HepG2 (cell line): ENCODE data around the gene COX10. TPM values are rescaled to one million over a fixed set of nuclear protein-coding genes. Genes with fewer than 3 reads are reported as not detected.

Source experiments
- ATAC-seq: fragments of 200-7000 bp; cut with Tn5 transposase; 3 replicates; pipeline ENCODE4 v1.9.1; 2020; ENCODE audit warnings: mild to moderate bottlenecking, moderate library complexity
- BruUV-seq: library from RNA; stranded (reverse); fragments of 400-500 nt; replicated peaks from 2 replicates; lab custom pipeline; 2021; lab: Mats Ljungman, UMichigan
- CTCF ChIA-PET: fragments of 300-600 bp; formaldehyde crosslinking; extraction: SDS; loops from one replicate; lab custom pipeline; 2021; ENCODE audit warnings: low total read pairs, inconsistent platforms, low intra/inter-chr PET ratio; lab: Yijun Ruan, JAX
- POLR2A ChIA-PET: fragments of 350-600 bp; sonication (Branson Sonifier 250); formaldehyde crosslinking; loops from one replicate; lab custom pipeline; 2020; ENCODE audit warnings: antibody characterized with exemption, inconsistent platforms; lab: Yijun Ruan, JAX
- DNase-seq: peaks from one replicate; pipeline ENCODE4 v3.0.0-alpha.2; 2015; ENCODE audit warnings: low spot score
- FAIRE-seq: peaks from 3 replicates; lab custom pipeline; 2011; peaks lifted over from hg19 to GRCh38; lab: Jason Lieb, UNC
- H2AFZ ChIP-seq: one replicate; pipeline ENCODE4 v1.6.1; 2011; ENCODE audit warnings: low read length, inconsistent platforms
- H3K27ac ChIP-seq: fragments of 300-600 bp; 3 replicates; pipeline ENCODE4 v1.8.0; 2011; ENCODE audit warnings: mixed run types, mild to moderate bottlenecking, mixed read lengths, low read length, inconsistent platforms; ENCODE audit not compliant: insufficient read depth; ENCODE audit errors: extremely low read length
- H3K27me3 ChIP-seq, 2 experiments: fragments of 200-600 bp in 1 of 2; 2 replicates in 1 of 2; 3 replicates in 1 of 2; pipeline versions ENCODE4 v1.6.0 to v1.8.0; 2011; ENCODE audit warnings: low read length in 2 of 2, mild to moderate bottlenecking in 2 of 2, moderate library complexity in 2 of 2, inconsistent platforms in 1 of 2; ENCODE audit not compliant: insufficient read depth in 2 of 2, control insufficient read depth in 1 of 2
- H3K36me3 ChIP-seq, 2 experiments: fragments of 200-600 bp in 1 of 2; replicated peaks in 1 of 2; 2 replicates in 1 of 2; 3 replicates in 1 of 2; pipeline versions ENCODE4 v1.5.1 to v1.8.0; 2011; ENCODE audit warnings: low read length in 2 of 2, inconsistent platforms in 1 of 2; ENCODE audit not compliant: insufficient read depth in 2 of 2, control insufficient read depth in 1 of 2
- H3K4me1 ChIP-seq: 2 replicates; pipeline ENCODE4 v1.5.1; 2012; ENCODE audit warnings: low read length, inconsistent platforms; ENCODE audit not compliant: insufficient read depth
- H3K4me2 ChIP-seq: 2 replicates; pipeline ENCODE4 v1.6.0; 2011; ENCODE audit warnings: low read depth, low read length, inconsistent platforms
- H3K4me3 ChIP-seq, 3 experiments: fragments of 200-600 bp in 1 of 3; sonication (generic), shearing (Covaris generic) in 1 of 3; replicated peaks in 1 of 3; 2 replicates each; pipeline ENCODE4 v1.5.1; 2011 to 2016; ENCODE audit warnings: low read length in 3 of 3, inconsistent platforms in 2 of 3, low read depth in 2 of 3, mild to moderate bottlenecking in 2 of 3, control low read depth in 1 of 3, mixed read lengths in 1 of 3; ENCODE audit not compliant: insufficient read depth in 1 of 3
- H3K79me2 ChIP-seq: one replicate; pipeline ENCODE4 v1.6.1; 2011; ENCODE audit warnings: low read length, inconsistent platforms; ENCODE audit not compliant: insufficient read depth
- H3K9ac ChIP-seq: 2 replicates; pipeline ENCODE4 v1.6.0; 2011; ENCODE audit warnings: mild to moderate bottlenecking, low read depth, low read length, inconsistent platforms; ENCODE audit not compliant: insufficient read depth
- H3K9me3 ChIP-seq: 2 replicates; pipeline ENCODE4 v1.5.1; 2012; ENCODE audit warnings: mild to moderate bottlenecking, low read length
- H4K20me1 ChIP-seq: 2 replicates; pipeline ENCODE4 v1.6.0; 2011; ENCODE audit warnings: inconsistent platforms, mild to moderate bottlenecking, low read length, moderate library complexity; ENCODE audit not compliant: insufficient read depth
- BCL6 ChIP-seq: IDR thresholded peaks from 2 replicates; pipeline ENCODE4 v1.6.1; 2016; ENCODE audit warnings: missing genetic modification reagents, missing compliant biosample characterization
- GFI1 ChIP-seq: sonication (generic); formaldehyde crosslinking; IDR thresholded peaks from 2 replicates; pipeline ENCODE4 v1.5.0; 2020; ENCODE audit warnings: missing genetic modification reagents, mild to moderate bottlenecking, borderline replicate concordance
- MAF1 ChIP-seq: sonication (generic); formaldehyde crosslinking; IDR thresholded peaks from 2 replicates; pipeline ENCODE4 v1.5.0; 2020; ENCODE audit warnings: missing genetic modification reagents, borderline replicate concordance
- PAWR ChIP-seq: sonication (generic); formaldehyde crosslinking; IDR thresholded peaks from 2 replicates; pipeline ENCODE4 v1.4.0; 2020; ENCODE audit warnings: missing genetic modification reagents, mild to moderate bottlenecking, borderline replicate concordance
- ZBTB1 ChIP-seq: sonication (generic); formaldehyde crosslinking; IDR thresholded peaks from 2 replicates; pipeline ENCODE4 v1.4.0; 2020; ENCODE audit warnings: missing genetic modification reagents, borderline replicate concordance
- ZNF121 ChIP-seq: sonication (generic); formaldehyde crosslinking; IDR thresholded peaks from 2 replicates; pipeline ENCODE4 v1.5.0; 2020; ENCODE audit warnings: mild to moderate bottlenecking, missing genetic modification reagents
- ZNF441 ChIP-seq: sonication (generic); formaldehyde crosslinking; IDR thresholded peaks from 2 replicates; pipeline ENCODE4 v1.7.0; 2021; ENCODE audit warnings: missing genetic modification reagents, borderline replicate concordance
- ZNF747 ChIP-seq: sonication (generic); formaldehyde crosslinking; IDR thresholded peaks from 2 replicates; pipeline ENCODE4 v1.8.1; 2023; ENCODE audit warnings: missing genetic modification reagents, mild to moderate bottlenecking, borderline replicate concordance
- WGBS: methylation state at CpG from one replicate; pipeline ENCODE4 v1.1.6; 2017; ENCODE audit warnings: low lambda C conversion rate; 5-methylcytosine and 5-hydroxymethylcytosine counted together
- in situ Hi-C: cut with HindIII; loops from 2 replicates; pipeline ENCODE4 v1.10.0; 2017; ENCODE audit warnings: low pct_unique_long_range_greater_than_20kb; ENCODE audit not compliant: extremely low pct_ligation_motif_present
- intact Hi-C: fragments of 100-400 bp; cut with micrococcal nuclease; formaldehyde crosslinking; loops from one replicate; pipeline ENCODE4 v1.10.0; 2022; ENCODE audit not compliant: unreplicated experiment
- polyA plus RNA-seq, 8 experiments: library from polyadenylated mRNA; depleted of rRNA in 3 of 8; stranded (reverse) in 7 of 8; unstranded in 1 of 8; fragments of >200 nt; fragmentation: Illumina TruSeq in 4 of 8; extraction: Trizol in 4 of 8; gene quantifications; 2 replicates each; pipeline versions ENCODE4 v1.2.1 to v1.2.3, GENCODE V29; 2011 to 2016; ENCODE audit warnings: low read depth in 4 of 8, missing spikeins in 1 of 8, mixed read lengths in 1 of 8; ENCODE audit not compliant: insufficient read depth in 1 of 8
- total RNA-seq, 5 experiments: library from RNA; depleted of rRNA; stranded (reverse); fragments of >200 nt; fragmentation: Illumina TruSeq; extraction: Trizol; gene quantifications; 2 replicates each; pipeline ENCODE4 v1.2.3, GENCODE V29; 2016; ENCODE audit warnings: low read depth in 1 of 5
- TF ChIP-seq, protein P1 (sequence below): sonication (generic); formaldehyde crosslinking; IDR thresholded peaks from 2 replicates; pipeline ENCODE4 v1.8.1; 2023; ENCODE audit warnings: mild to moderate bottlenecking, moderate library complexity, missing genetic modification reagents
- TF ChIP-seq, protein P2 (sequence below): sonication (generic); formaldehyde crosslinking; IDR thresholded peaks from 2 replicates; pipeline ENCODE4 v1.5.0; 2020; ENCODE audit warnings: mild to moderate bottlenecking, missing genetic modification reagents
- TF ChIP-seq, protein P3 (sequence below): IDR thresholded peaks from 2 replicates; pipeline ENCODE4 v1.6.1; 2016; ENCODE audit warnings: missing compliant biosample characterization, missing genetic modification reagents, borderline replicate concordance

Gene COX10
- total and polyA plus RNA-seq, 2 of the 13 experiments (the other 11 are each of a cell fraction or from before 2014, with no cell fraction given), result 13.9 to 20.1 TPM

DNA sequence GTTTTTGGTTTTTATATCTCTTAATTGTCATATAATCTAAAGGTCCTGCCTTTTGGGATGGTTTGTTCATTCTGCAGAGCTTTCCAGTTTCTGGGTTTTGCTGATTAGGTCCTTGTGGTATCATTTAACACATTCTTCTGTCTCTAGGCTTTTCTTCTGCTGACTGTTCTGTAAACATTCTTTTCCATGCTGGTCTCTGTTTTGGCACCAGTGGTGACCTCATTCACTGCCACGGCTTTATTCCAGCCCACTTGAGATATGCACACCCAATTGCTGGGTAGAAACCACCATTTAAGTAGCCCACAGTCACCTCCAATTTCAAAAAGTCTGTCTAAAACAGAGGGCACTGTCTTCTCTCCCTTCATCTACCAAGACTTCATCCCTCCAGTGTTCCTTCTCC, 31.1 kb upstream of the COX10 start:
- TF ChIP-seq ZNF747 (CRISPR knock-in tag) (no peak), ZBTB1 (no peak), PAWR (CRISPR knock-in tag) (no peak), ZNF441 (CRISPR knock-in tag) (no peak), GFI1 (CRISPR knock-in tag) (no peak), ZNF121 (CRISPR knock-in tag) (no peak), BCL6 (CRISPR knock-in tag) (no peak), MAF1 (CRISPR knock-in tag) (no peak)
- TF ChIP-seq, protein P1, sequence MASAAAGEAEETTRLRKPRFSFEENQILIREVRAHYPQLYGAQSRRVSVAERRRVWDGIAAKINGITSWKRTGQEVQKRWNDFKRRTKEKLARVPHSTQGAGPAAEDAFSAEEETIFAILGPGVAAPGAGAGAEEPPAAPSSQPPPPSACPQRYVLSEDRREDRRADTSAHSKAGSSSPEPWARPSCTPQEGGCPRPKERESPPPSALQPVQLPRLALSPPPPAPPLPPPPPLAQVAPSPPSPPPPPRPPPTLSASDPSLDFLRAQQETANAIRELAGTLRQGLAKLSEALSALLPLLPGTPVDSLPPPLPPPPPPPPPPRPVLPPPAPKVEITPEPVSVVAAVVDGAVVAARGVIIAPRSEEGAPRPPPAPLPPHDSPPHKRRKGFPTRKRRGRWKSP, result no peak
- TF ChIP-seq, protein P2, sequence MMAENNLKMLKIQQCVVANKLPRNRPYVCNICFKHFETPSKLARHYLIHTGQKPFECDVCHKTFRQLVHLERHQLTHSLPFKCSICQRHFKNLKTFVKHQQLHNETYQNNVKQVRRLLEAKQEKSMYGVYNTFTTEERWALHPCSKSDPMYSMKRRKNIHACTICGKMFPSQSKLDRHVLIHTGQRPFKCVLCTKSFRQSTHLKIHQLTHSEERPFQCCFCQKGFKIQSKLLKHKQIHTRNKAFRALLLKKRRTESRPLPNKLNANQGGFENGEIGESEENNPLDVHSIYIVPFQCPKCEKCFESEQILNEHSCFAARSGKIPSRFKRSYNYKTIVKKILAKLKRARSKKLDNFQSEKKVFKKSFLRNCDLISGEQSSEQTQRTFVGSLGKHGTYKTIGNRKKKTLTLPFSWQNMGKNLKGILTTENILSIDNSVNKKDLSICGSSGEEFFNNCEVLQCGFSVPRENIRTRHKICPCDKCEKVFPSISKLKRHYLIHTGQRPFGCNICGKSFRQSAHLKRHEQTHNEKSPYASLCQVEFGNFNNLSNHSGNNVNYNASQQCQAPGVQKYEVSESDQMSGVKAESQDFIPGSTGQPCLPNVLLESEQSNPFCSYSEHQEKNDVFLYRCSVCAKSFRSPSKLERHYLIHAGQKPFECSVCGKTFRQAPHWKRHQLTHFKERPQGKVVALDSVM (CRISPR knock-in tag), result no peak
- TF ChIP-seq, protein P3, sequence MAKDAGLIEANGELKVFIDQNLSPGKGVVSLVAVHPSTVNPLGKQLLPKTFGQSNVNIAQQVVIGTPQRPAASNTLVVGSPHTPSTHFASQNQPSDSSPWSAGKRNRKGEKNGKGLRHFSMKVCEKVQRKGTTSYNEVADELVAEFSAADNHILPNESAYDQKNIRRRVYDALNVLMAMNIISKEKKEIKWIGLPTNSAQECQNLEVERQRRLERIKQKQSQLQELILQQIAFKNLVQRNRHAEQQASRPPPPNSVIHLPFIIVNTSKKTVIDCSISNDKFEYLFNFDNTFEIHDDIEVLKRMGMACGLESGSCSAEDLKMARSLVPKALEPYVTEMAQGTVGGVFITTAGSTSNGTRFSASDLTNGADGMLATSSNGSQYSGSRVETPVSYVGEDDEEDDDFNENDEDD (CRISPR knock-in tag), result no peak
- intact Hi-C loops (no loop called here), in situ Hi-C loops (loop anchor here (10.0 kb wide), 1 partner anchor 57 kb away; no protein-coding TSS in a partner anchor)
- no peak overlapping the region for H3K9ac ChIP-seq
- no peaks in the 10 kb centered on the region for H3K79me2 ChIP-seq
- no peak overlapping the region for H3K4me3 ChIP-seq
- H3K27me3 ChIP-seq, result no peaks in the 10 kb centered on the region
- peaks cover 3 to 8% of the 10 kb centered on the region in 2 experiments for H3K36me3 ChIP-seq
- H2AFZ ChIP-seq, result no peak overlapping the region
- ChIA-PET CTCF (no interaction called here), POLR2A (no interaction called here)
- ATAC-seq (no peak), DNase-seq (no peak), FAIRE-seq (no peak)
- no peaks in the 10 kb centered on the region for H3K9me3 ChIP-seq
- BruUV-seq, result no TSS peak
- no peak overlapping the region for H3K27ac ChIP-seq
- H4K20me1 ChIP-seq, result no peaks in the 10 kb centered on the region
- WGBS, result 62% methylated on average over 1 of the region's 1 CpG
- H3K4me1 ChIP-seq, result no peaks in the 10 kb centered on the region
- no peak overlapping the region for H3K4me2 ChIP-seq
